ENCODE results near the gene MT1HL1. TPM values are rescaled to one million over a fixed set of nuclear protein-coding genes. Genes with fewer than 3 reads are reported as not detected.

MT1HL1 gene
- polyA plus RNA-seq, 1 donor (not counting 4 experiments of a cell fraction or from before 2014, with no cell fraction given), result not detected

DNA sequence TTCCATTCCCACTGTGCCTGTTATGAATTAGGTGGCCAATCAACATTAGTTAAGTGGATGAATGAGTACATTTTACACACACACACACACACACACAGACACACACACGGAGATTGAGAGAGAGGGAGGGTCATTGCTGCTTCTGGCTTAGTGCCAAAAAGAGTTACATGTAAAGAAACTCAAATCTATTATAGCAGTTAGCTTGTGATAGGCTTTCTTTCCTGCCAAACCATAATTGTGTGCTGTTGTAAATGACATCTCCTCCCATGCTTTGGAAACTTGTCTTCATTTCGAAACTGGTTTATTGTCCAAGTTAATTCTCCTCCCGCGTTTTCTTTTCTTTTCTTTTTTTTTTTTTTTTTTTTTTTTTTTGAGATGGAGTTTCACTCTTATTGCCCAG, 1.4 kb upstream of the MT1HL1 start:
- Histone ChIP-seq H3K9me1 (ENCODE audit: control insufficient read depth, extremely low read depth, insufficient read depth, low read length) (no peaks in the 10 kb centered on the region), H3K4me3 (ENCODE audit: control insufficient read depth in 2 of 3, extremely low read depth in 1 of 3, insufficient read depth in 2 of 3, low read depth in 1 of 3, low read length in 3 of 3) (no peak overlapping the region), H3K4me1 (ENCODE audit: control insufficient read depth, extremely low read depth, insufficient read depth, low read length) (no peaks in the 10 kb centered on the region), H3K9me3 (ENCODE audit: control insufficient read depth, low read depth, low read length) (no peaks in the 10 kb centered on the region), H3K27ac (ENCODE audit: control insufficient read depth, insufficient read depth, low read length) (no peak overlapping the region), H3K79me2 (ENCODE audit: control insufficient read depth, insufficient read depth, low read length) (no peaks in the 10 kb centered on the region), H4K20me1 (ENCODE audit: control insufficient read depth, extremely low read depth, insufficient read depth, low read length) (no peaks in the 10 kb centered on the region), H3K9ac (ENCODE audit: control insufficient read depth, extremely low read depth, insufficient read depth, low read length) (no peak overlapping the region), H3K27me3 (ENCODE audit: control insufficient read depth, extremely low read depth, insufficient read depth, low read length) (no peaks in the 10 kb centered on the region), H3K36me3 (ENCODE audit: control insufficient read depth in 2 of 2, extremely low read depth in 1 of 2, insufficient read depth in 2 of 2, low read length in 2 of 2) (no peaks in the 10 kb centered on the region), H3K4me2 (ENCODE audit: control insufficient read depth, extremely low read depth, insufficient read depth, low read depth, low read length) (no peak overlapping the region), H2AFZ (ENCODE audit: control insufficient read depth, low read length) (no peak overlapping the region)
- TF ChIP-seq EZH2 (IDR thresholded peaks at IDR 0.05; ENCODE audit: low read length), result no peak
- TF ChIP-seq, protein P1, sequence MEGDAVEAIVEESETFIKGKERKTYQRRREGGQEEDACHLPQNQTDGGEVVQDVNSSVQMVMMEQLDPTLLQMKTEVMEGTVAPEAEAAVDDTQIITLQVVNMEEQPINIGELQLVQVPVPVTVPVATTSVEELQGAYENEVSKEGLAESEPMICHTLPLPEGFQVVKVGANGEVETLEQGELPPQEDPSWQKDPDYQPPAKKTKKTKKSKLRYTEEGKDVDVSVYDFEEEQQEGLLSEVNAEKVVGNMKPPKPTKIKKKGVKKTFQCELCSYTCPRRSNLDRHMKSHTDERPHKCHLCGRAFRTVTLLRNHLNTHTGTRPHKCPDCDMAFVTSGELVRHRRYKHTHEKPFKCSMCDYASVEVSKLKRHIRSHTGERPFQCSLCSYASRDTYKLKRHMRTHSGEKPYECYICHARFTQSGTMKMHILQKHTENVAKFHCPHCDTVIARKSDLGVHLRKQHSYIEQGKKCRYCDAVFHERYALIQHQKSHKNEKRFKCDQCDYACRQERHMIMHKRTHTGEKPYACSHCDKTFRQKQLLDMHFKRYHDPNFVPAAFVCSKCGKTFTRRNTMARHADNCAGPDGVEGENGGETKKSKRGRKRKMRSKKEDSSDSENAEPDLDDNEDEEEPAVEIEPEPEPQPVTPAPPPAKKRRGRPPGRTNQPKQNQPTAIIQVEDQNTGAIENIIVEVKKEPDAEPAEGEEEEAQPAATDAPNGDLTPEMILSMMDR (optimal IDR thresholded peaks at IDR 0.05 in 1 of 3, IDR thresholded peaks at IDR 0.05 in 1 of 3, conservative IDR thresholded peaks at IDR 0.05 in 1 of 3; ENCODE audit: extremely low read depth in 1 of 3, insufficient read depth in 2 of 3, low read length in 3 of 3), result no peak
- FAIRE-seq (no peak), DNase-seq (ENCODE audit: low read depth, low spot score) (no peak)
- dilution Hi-C loops (cut with MboI; ENCODE audit: extremely low pct_ligation_motif_present, low sequenced_read_pairs), result no loop called here

DNA sequence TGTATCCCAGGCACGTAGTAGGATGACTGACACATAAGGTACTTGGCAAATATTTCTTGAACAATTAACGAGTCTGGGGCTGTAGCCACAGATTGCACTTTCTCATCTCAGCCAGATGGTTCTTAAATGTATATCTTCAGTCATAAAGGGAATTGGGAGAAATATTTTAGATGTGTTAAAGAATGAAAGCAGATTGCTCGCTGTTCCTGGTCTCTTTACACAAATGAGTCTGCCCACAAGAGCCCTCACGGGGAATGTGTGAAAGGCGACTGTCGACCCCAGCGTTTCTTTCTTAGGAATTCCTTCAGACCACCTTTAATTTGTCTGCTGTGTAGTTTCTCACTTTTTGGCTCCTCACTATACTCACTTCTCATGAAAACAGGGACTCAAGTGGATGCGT, 725 bp downstream of the MT1HL1 start:
- no peaks in the 10 kb centered on the region for H3K79me2 ChIP-seq (ENCODE audit: control insufficient read depth, insufficient read depth, low read length)
- no peaks in the 10 kb centered on the region for H3K9me1 ChIP-seq (ENCODE audit: control insufficient read depth, extremely low read depth, insufficient read depth, low read length)
- H2AFZ ChIP-seq (ENCODE audit: control insufficient read depth, low read length), result no peak overlapping the region
- H3K4me1 ChIP-seq (ENCODE audit: control insufficient read depth, extremely low read depth, insufficient read depth, low read length), result no peaks in the 10 kb centered on the region
- H4K20me1 ChIP-seq (ENCODE audit: control insufficient read depth, extremely low read depth, insufficient read depth, low read length), result no peaks in the 10 kb centered on the region
- DNase-seq (ENCODE audit: low read depth, low spot score) (no peak), FAIRE-seq (no peak)
- no peaks in the 10 kb centered on the region for H3K27me3 ChIP-seq (ENCODE audit: control insufficient read depth, extremely low read depth, insufficient read depth, low read length)
- H3K4me2 ChIP-seq (ENCODE audit: control insufficient read depth, extremely low read depth, insufficient read depth, low read depth, low read length), result no peak overlapping the region
- TF ChIP-seq, protein P1 (optimal IDR thresholded peaks at IDR 0.05 in 1 of 3, IDR thresholded peaks at IDR 0.05 in 1 of 3, conservative IDR thresholded peaks at IDR 0.05 in 1 of 3; ENCODE audit: extremely low read depth in 1 of 3, insufficient read depth in 2 of 3, low read length in 3 of 3), result no peak
- TF ChIP-seq EZH2 (IDR thresholded peaks at IDR 0.05; ENCODE audit: low read length), result no peak
- dilution Hi-C loops (cut with MboI; ENCODE audit: extremely low pct_ligation_motif_present, low sequenced_read_pairs), result no loop called here
- no peaks in the 10 kb centered on the region for H3K36me3 ChIP-seq (ENCODE audit: control insufficient read depth in 2 of 2, extremely low read depth in 1 of 2, insufficient read depth in 2 of 2, low read length in 2 of 2)
- H3K4me3 ChIP-seq (ENCODE audit: control insufficient read depth in 2 of 3, extremely low read depth in 1 of 3, insufficient read depth in 2 of 3, low read depth in 1 of 3, low read length in 3 of 3), result no peak overlapping the region
- H3K27ac ChIP-seq (ENCODE audit: control insufficient read depth, insufficient read depth, low read length), result no peak overlapping the region
- H3K9me3 ChIP-seq (ENCODE audit: control insufficient read depth, low read depth, low read length), result no peaks in the 10 kb centered on the region
- no peak overlapping the region for H3K9ac ChIP-seq (ENCODE audit: control insufficient read depth, extremely low read depth, insufficient read depth, low read length)

Measured in keratinocyte (primary cell).